ENCODE measurements around the gene PSMC5.

Gene PSMC5

DNA sequence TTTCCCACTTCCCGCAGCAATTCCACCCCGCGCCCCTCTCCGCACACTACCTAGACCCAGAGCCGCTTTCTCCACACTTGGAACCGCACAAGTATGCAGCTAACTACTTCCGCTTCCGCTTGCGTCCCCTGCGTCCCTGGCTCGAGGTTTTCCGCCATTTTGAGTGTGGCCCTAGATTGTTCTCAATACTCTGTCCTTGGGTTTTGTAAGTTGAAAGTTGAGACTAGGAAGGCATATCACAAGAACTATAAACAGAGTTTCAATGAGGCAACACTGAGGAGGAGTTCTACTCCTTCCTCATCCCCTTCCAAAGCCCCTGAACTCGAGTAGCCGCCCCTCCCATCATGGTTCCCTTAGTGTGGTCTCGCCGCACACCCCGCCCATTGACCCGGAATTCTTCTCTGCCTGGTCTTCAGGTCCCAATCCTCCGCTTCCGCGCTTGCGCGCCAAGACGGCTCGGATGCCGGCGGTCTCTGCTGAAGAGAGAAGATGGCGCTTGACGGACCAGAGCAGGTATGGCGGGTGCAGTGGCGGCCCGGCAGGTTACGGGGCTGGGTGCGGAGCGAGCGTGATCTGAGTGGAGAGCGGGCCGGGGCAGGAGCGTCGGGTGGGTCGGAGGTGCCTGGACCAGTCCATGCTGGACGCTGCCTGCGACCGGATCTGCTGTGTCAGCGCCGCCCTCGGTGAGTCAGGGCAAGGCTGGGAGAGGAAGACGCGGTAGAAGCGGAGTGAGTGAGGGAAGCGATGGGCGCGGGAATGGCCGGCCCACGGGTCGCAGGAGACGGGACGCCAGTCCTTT lies at the start of gene PSMC5, which contains the start of gene FTSJ3:
PSMC5 (plus strand) TSS at position 430 of the 799 bp plus-strand sequence; CDS start at position 490, 60 bp downstream.
FTSJ3 (minus strand) TSS at position 662 of the 799 bp plus-strand sequence. CDS start 761 bp downstream, outside the sequence.
- peak within 1 kb of the TSS; percentile 61 for H3K4me3 ChIP-seq (ENCODE audit: low read depth, low read length)
- DNase-seq (ENCODE audit: low read depth), result peak; percentile 97
- TF ChIP-seq, protein P1, sequence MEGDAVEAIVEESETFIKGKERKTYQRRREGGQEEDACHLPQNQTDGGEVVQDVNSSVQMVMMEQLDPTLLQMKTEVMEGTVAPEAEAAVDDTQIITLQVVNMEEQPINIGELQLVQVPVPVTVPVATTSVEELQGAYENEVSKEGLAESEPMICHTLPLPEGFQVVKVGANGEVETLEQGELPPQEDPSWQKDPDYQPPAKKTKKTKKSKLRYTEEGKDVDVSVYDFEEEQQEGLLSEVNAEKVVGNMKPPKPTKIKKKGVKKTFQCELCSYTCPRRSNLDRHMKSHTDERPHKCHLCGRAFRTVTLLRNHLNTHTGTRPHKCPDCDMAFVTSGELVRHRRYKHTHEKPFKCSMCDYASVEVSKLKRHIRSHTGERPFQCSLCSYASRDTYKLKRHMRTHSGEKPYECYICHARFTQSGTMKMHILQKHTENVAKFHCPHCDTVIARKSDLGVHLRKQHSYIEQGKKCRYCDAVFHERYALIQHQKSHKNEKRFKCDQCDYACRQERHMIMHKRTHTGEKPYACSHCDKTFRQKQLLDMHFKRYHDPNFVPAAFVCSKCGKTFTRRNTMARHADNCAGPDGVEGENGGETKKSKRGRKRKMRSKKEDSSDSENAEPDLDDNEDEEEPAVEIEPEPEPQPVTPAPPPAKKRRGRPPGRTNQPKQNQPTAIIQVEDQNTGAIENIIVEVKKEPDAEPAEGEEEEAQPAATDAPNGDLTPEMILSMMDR (IDR thresholded peaks at IDR 0.05; ENCODE audit: insufficient read depth, low read depth, low read length, missing control alignments), result peak; percentile 76

DNA sequence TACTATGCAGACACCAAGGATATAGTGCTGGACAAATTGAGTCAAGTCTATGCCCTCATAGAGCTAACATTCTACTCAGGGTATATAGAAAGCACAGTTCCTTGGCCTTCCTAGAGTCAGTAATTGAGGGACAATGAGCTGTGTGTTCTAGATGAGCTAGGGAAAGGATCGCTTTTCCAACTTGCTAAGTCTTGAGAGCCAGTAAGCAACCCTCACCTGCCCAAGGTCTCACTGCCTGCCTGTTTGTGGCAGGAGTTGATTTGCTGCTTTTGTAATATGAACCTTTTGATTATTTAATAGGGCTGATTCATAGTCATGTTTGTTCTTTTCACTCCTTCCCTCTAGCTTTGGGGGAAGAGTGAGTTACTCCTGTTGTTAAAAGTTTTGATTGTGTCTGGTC lies 46.7 kb upstream of the PSMC5 start:
- DNase-seq (ENCODE audit: low read depth), result no peak
- TF ChIP-seq, protein P1 (IDR thresholded peaks at IDR 0.05; ENCODE audit: insufficient read depth, low read depth, low read length, missing control alignments), result no peak
- H3K4me3 ChIP-seq (ENCODE audit: low read depth, low read length), result no peak overlapping the region

DNA sequence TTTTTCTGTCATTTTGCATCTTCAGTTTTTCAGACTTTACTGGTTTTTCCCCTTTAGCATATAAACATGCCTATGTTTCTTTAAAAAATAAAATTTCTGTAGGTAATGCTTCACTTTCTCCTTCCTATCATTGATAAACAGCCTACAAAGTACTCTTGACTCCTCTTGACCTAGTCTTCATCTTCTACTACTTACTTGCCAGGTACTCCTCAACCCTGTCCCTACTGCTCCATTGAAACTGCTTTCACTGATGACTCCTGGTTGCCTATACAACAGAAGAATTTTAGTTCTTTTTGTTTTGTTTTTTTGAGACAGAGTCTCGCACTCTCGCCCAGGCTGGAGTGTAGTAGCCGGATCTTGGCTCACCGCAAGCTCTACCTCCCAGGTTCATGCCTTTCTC lies 46.3 kb upstream of the PSMC5 start:
- no peak for DNase-seq (ENCODE audit: low read depth)
- H3K4me3 ChIP-seq (ENCODE audit: low read depth, low read length), result no peak overlapping the region
- TF ChIP-seq, protein P1 (IDR thresholded peaks at IDR 0.05; ENCODE audit: insufficient read depth, low read depth, low read length, missing control alignments), result no peak

DNA sequence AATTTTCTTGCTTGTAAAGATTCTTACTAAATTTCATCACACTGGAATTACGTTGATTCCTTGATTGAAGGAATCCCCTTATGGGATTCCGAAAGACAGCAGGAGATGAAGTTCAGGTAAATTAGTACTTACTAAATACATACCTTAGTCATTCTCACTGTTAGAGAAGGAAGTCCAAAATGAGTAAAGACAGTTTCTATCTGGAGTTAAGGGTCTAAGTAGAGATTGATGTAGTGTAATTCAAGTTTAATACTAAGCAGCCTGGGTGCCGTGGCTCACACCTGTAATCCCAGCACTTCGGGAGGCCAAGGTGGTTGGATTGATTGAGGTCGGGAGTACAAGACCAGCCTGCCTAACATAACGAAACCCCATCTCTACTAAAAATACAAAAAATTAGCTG lies 43.7 kb upstream of the PSMC5 start:
- no peak for DNase-seq (ENCODE audit: low read depth)
- no peak overlapping the region for H3K4me3 ChIP-seq (ENCODE audit: low read depth, low read length)
- TF ChIP-seq, protein P1 (IDR thresholded peaks at IDR 0.05; ENCODE audit: insufficient read depth, low read depth, low read length, missing control alignments), result no peak

DNA sequence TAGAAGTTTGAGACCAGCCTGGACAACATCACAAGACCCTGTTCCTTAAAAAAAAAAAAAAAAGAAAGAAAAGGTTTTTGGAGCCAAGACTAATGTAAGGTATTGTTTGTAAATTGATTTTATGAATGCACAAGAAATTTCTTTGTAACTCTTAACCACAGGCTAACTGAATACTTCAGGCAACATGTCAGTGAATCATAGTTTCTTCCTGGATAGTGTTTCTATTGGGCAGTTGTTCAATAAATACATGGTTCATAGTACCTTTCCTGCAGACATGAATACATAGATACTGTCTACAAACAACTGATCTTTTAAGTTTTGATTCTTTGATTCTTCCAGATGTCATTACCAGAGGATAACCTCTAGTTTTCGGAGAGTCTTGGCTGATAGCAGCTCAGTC lies 41.7 kb upstream of the PSMC5 start:
- TF ChIP-seq, protein P1 (IDR thresholded peaks at IDR 0.05; ENCODE audit: insufficient read depth, low read depth, low read length, missing control alignments), result no peak
- H3K4me3 ChIP-seq (ENCODE audit: low read depth, low read length), result no peak overlapping the region
- no peak for DNase-seq (ENCODE audit: low read depth)

DNA sequence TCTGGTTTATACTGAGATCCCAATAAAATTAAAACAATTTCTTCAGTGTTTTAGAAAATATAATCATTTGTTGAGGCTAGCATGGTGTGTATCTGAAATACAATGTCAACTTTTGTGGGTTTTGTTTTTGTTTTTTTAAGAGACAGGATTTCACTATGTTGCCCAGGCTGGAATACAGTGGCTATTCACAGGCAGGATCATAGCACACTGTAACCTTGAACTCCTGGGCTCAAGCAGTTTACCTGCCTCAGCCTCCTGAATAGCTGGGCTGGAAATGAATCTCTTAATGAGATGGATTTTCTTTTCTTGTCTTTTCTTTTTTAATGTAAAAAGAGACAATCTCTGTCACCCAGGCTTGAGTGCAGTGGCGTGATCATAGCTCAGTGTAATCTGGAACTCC lies 41.1 kb upstream of the PSMC5 start:
- DNase-seq (ENCODE audit: low read depth), result no peak
- TF ChIP-seq, protein P1 (IDR thresholded peaks at IDR 0.05; ENCODE audit: insufficient read depth, low read depth, low read length, missing control alignments), result no peak

More for the DNA sequence above, 41.1 kb upstream of the PSMC5 start:
- H3K4me3 ChIP-seq (ENCODE audit: low read depth, low read length), result no peak overlapping the region
